IPS-15b (cell line): Measurements from ENCODE around the gene HTR3D.
A peak's percentile ranks its signal among the peaks of the same experiment; 100 is the strongest.
"Not testable (repeated sequence)": the region's sequence is repeated elsewhere in the genome, so short reads cannot be mapped to it uniquely, and the experiment has no call there.

Experiments
- H3K27me3 ChIP-seq: one replicate; pipeline ENCODE4 v1.6.1; 2013; ENCODE audit warnings: low read length; ENCODE audit not compliant: control insufficient read depth, insufficient read depth
- H3K36me3 ChIP-seq: one replicate; pipeline ENCODE4 v1.6.1; 2013; ENCODE audit warnings: low read length; ENCODE audit not compliant: control insufficient read depth, insufficient read depth
- H3K4me1 ChIP-seq: one replicate; pipeline ENCODE4 v1.6.1; 2013; ENCODE audit warnings: mild to moderate bottlenecking, low read length; ENCODE audit not compliant: control insufficient read depth, insufficient read depth
- H3K4me3 ChIP-seq: one replicate; pipeline ENCODE4 v1.5.1; 2013; ENCODE audit warnings: low read depth, low read length
- H3K9ac ChIP-seq: one replicate; pipeline ENCODE4 v1.6.1; 2013; ENCODE audit warnings: low read depth, mild to moderate bottlenecking, low read length
- H3K9me3 ChIP-seq: one replicate; pipeline ENCODE4 v1.6.1; 2013; ENCODE audit warnings: mild to moderate bottlenecking, low read length; ENCODE audit not compliant: control insufficient read depth, insufficient read depth

Gene HTR3D

DNA sequence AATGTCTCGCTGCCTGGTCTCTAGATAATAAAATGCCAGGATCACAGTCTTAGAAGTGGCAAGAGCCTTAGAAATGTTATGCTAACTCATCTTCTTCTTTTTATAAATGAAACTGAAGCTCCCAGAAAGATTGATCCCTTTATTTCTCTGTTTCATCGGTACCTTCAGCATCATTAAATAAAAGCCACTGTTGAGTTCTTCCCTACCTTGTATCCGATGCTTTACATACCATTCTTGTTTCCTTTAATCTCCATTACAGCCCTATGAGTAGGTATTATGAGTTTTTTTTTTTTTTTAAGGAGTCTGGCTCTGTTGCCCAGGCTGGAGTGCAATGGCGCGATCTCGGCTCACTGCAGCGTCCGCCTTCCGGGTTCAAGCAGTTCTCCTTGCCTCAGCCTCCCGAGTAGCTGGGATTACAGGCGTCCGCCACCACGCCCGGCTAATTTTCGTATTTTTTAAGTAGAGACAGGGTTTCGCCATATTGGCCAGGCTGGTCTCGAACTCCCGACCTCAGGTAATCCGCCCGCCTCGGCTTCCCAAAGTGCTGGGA, 13.0 kb upstream of the HTR3D start:
- Histone ChIP-seq H3K36me3 (no peaks in the 10 kb centered on the region), H3K27me3 (no peaks in the 10 kb centered on the region), H3K4me1 (peaks cover 9% of the 10 kb centered on the region), H3K9me3 (no peaks in the 10 kb centered on the region), H3K9ac (peak overlapping the region; percentile 91), H3K4me3 (peak overlapping the region; percentile 92)

DNA sequence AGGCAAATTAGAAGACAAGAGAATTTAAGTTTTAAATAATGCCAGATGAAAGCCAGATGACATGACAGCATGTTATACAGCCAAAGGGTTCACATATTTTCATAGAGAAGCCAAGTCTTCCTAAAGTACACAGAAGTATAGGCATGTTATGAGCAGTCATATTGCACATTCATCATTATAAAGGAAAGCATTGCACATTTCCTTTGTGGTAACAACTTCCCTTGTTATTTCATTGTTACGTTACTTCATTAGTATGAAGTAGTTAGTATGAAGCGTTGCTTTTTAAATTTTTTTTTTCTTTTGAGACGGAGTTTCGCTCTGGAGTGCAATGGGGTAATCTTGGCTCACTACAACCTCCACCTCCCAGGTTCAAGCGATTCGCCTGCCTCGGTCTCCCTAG, 9.2 kb upstream of the HTR3D start:
- Histone ChIP-seq H3K4me3 (no peak overlapping the region), H3K9ac (no peak overlapping the region), H3K9me3 (no peaks in the 10 kb centered on the region), H3K36me3 (no peaks in the 10 kb centered on the region), H3K4me1 (no peaks in the 10 kb centered on the region), H3K27me3 (no peaks in the 10 kb centered on the region)

DNA sequence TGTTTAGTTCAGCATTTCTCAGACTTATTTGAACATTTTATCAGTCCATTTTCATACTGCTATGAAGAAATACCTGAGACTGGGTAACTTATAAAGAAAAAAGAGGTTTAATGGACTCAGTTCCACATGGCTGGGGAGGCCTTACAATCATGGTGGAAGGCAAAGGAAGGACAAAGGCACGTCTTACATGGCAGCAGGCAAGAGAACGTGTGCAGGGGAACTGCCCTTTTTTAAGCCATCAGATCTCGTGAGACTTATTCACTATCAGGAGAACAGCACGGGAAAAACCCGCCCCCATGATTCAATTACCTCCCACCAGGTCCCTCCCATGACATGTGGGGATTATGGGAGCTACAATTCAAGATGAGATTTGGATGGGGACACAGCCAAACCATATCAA, 6.3 kb upstream of the HTR3D start:
- not testable (repeated sequence) for H3K9ac ChIP-seq, H3K4me1 ChIP-seq, H3K27me3 ChIP-seq, H3K9me3 ChIP-seq, H3K4me3 ChIP-seq, H3K36me3 ChIP-seq

- H3K9me3 ChIP-seq, H3K27me3 ChIP-seq, H3K9ac ChIP-seq, H3K36me3 ChIP-seq, H3K4me3 ChIP-seq, H3K4me1 ChIP-seq: not testable (repeated sequence)
These were observed 3.2 kb upstream of the HTR3D start for GRCh38 chr3:184028275-184028890.

GRCh38 chr3:184029443-184029842, 2.1 kb upstream of the HTR3D start:
- Histone ChIP-seq H3K9me3 (no peaks in the 10 kb centered on the region), H3K9ac (no peak overlapping the region), H3K27me3 (no peaks in the 10 kb centered on the region), H3K36me3 (no peaks in the 10 kb centered on the region), H3K4me3 (no peak overlapping the region), H3K4me1 (no peaks in the 10 kb centered on the region)

DNA sequence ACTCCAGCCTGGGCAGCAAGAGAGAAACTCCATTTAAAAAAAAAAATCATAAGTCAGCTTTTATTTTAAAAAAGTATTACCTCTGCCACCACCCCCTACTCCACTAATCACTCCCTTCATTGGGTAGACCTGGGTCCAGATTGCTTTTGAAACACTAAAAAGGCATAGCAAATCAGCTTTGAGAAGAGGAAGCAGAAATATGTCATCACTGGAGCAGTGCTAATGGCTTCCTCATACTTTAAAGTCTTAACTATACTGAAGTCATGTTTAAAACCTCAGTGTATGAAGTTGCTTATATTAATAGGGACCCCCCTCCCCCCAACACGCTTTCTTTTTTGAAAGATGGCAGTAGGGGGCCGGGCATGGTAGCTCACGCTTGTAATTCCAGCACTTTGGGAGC, 1.0 kb upstream of the HTR3D start:
- Histone ChIP-seq H3K36me3 (no peaks in the 10 kb centered on the region), H3K9ac (no peak overlapping the region), H3K9me3 (no peaks in the 10 kb centered on the region), H3K27me3 (no peaks in the 10 kb centered on the region), H3K4me1 (no peaks in the 10 kb centered on the region), H3K4me3 (no peak overlapping the region)

DNA sequence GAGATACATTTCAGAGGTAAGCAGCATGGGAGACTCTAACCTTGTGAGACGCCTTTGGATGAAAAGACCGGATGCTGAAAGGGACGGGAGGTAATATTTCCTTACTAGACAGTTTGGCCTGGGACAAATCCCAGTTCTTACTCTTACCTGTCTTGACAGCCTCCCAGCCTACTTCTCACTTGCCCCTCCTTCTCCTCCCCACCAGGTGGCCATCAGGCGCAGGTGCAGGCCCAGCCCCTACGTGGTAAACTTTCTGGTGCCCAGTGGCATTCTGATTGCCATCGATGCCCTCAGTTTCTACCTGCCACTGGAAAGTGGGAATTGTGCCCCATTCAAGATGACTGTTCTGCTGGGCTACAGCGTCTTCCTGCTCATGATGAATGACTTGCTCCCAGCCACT, 6.3 kb downstream of the HTR3D start:
- Histone ChIP-seq H3K4me3 (no peak overlapping the region), H3K36me3 (no peaks in the 10 kb centered on the region), H3K9ac (no peak overlapping the region), H3K27me3 (no peaks in the 10 kb centered on the region), H3K4me1 (no peaks in the 10 kb centered on the region), H3K9me3 (no peaks in the 10 kb centered on the region)

GRCh38 chr3:184038307-184038706, 6.8 kb downstream of the HTR3D start:
- H3K27me3 ChIP-seq, H3K4me1 ChIP-seq, H3K9me3 ChIP-seq, H3K4me3 ChIP-seq, H3K36me3 ChIP-seq, H3K9ac ChIP-seq: not testable (repeated sequence)

DNA sequence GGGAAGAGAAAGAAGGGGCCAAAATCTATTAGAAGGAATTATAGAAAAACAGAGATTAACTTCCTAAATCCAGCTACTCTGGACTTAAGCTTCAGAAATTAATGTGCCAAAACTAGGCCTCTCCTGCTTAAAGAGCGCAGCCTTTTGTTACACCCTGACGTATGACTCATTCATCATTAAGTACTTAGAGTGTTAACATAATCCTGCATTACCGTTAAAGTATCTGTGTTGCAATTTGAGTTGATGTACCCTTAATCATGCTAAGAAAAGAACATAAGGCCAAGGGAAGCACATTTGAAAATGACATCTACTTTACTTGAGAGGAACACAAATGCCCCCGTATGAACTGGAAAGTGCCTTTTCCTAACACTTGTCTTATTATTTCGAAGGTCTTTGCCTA, 7.9 kb downstream of the HTR3D start:
- Histone ChIP-seq H3K4me1 (no peaks in the 10 kb centered on the region), H3K9me3 (no peaks in the 10 kb centered on the region), H3K9ac (no peak overlapping the region), H3K27me3 (no peaks in the 10 kb centered on the region), H3K4me3 (no peak overlapping the region), H3K36me3 (no peaks in the 10 kb centered on the region)

GRCh38 chr3:184040010-184040409, 8.5 kb downstream of the HTR3D start:
- H3K9me3 ChIP-seq: no peaks in the 10 kb centered on the region

DNA sequence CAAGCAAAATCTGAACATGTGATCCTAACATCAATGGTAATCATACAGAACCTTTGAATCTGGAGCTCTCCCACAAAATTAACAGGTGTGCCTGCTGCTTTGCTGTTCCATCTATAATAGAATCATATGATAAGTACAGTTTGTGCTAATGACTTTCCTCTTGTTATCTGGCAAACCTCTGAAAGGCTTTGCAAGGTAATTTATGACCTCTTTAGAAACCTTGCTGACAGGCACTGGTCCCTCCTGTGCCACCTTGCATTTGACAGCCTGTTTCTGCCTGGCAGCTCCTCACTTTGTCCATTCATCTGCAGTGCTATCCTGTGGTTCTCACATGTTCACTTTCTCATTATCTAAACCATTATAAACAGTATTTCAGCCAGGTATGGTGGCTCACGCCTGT, 11.1 kb downstream of the HTR3D start:
- no peaks in the 10 kb centered on the region for H3K4me1 ChIP-seq
- no peaks in the 10 kb centered on the region for H3K27me3 ChIP-seq
- no peak overlapping the region for H3K4me3 ChIP-seq
- no peak overlapping the region for H3K9ac ChIP-seq
- H3K9me3 ChIP-seq: no peaks in the 10 kb centered on the region
- no peaks in the 10 kb centered on the region for H3K36me3 ChIP-seq

More at GRCh38 chr3:184040010-184040409, 8.5 kb downstream of the HTR3D start:
- no peaks in the 10 kb centered on the region for H3K4me1 ChIP-seq
- no peaks in the 10 kb centered on the region for H3K36me3 ChIP-seq
- no peak overlapping the region for H3K4me3 ChIP-seq
- H3K27me3 ChIP-seq: no peaks in the 10 kb centered on the region
- no peak overlapping the region for H3K9ac ChIP-seq

DNA sequence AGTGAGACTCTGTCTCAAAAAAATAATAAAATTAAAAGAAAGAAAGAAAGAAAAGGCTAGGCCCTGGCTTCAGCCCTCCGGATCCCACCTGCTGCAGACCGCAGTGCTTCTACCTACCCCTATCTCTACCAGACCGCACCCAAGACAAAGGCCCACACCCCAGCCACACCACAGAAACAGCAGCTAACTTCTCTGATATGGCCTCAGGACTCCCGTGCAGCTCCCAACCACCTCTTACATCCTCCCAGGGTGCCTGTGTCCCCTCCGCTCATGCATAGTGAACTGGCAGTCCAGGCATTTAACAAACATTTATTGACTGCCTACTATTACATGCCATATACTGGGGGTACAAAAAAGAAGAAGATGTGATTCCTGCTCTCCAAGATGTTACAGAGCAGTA, 14.5 kb downstream of the HTR3D start:
- Histone ChIP-seq H3K4me1 (no peaks in the 10 kb centered on the region), H3K36me3 (no peaks in the 10 kb centered on the region), H3K9ac (no peak overlapping the region)

More for the DNA sequence above, 14.5 kb downstream of the HTR3D start:
- H3K27me3 ChIP-seq: no peaks in the 10 kb centered on the region
- no peak overlapping the region for H3K4me3 ChIP-seq
- H3K9me3 ChIP-seq: no peaks in the 10 kb centered on the region
